Measurements from ENCODE around the gene RHEBL1.

- TF ChIP-seq, protein P1, sequence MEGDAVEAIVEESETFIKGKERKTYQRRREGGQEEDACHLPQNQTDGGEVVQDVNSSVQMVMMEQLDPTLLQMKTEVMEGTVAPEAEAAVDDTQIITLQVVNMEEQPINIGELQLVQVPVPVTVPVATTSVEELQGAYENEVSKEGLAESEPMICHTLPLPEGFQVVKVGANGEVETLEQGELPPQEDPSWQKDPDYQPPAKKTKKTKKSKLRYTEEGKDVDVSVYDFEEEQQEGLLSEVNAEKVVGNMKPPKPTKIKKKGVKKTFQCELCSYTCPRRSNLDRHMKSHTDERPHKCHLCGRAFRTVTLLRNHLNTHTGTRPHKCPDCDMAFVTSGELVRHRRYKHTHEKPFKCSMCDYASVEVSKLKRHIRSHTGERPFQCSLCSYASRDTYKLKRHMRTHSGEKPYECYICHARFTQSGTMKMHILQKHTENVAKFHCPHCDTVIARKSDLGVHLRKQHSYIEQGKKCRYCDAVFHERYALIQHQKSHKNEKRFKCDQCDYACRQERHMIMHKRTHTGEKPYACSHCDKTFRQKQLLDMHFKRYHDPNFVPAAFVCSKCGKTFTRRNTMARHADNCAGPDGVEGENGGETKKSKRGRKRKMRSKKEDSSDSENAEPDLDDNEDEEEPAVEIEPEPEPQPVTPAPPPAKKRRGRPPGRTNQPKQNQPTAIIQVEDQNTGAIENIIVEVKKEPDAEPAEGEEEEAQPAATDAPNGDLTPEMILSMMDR (IDR thresholded peaks at IDR 0.05; ENCODE audit: low read length): no peak
- no peak for TF ChIP-seq EZH2 (optimal IDR thresholded peaks at IDR 0.05; ENCODE audit: low read depth, low read length)
These were observed 14.7 kb upstream of the RHEBL1 start for GRCh38 chr12:49084438-49084837.
